SK-N-DZ (cell line): Measurements from ENCODE around the gene TMEM63C. TPM values are rescaled to one million over a fixed set of nuclear protein-coding genes. Genes with fewer than 3 reads are reported as not detected.
A peak's percentile ranks its signal among the peaks of the same experiment; 100 is the strongest.

ENCODE experiments used
- DNase-seq: peaks from one replicate; pipeline ENCODE4 v3.0.0-alpha.2; 2015; ENCODE audit warnings: low spot score
- polyA plus RNA-seq, 2 experiments: library from polyadenylated mRNA; depleted of rRNA; stranded (reverse); fragments of >200 nt; gene quantifications; 2 replicates each; pipeline ENCODE4 v1.2.3, GENCODE V29; 2014

Gene TMEM63C, protein sequence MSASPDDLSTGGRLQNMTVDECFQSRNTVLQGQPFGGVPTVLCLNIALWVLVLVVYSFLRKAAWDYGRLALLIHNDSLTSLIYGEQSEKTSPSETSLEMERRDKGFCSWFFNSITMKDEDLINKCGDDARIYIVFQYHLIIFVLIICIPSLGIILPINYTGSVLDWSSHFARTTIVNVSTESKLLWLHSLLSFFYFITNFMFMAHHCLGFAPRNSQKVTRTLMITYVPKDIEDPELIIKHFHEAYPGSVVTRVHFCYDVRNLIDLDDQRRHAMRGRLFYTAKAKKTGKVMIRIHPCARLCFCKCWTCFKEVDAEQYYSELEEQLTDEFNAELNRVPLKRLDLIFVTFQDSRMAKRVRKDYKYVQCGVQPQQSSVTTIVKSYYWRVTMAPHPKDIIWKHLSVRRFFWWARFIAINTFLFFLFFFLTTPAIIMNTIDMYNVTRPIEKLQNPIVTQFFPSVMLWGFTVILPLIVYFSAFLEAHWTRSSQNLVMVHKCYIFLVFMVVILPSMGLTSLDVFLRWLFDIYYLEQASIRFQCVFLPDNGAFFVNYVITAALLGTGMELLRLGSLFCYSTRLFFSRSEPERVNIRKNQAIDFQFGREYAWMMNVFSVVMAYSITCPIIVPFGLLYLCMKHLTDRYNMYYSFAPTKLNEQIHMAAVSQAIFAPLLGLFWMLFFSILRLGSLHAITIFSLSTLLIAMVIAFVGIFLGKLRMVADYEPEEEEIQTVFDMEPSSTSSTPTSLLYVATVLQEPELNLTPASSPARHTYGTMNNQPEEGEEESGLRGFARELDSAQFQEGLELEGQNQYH
- 2.4 and 4.0 TPM in 2 replicates for polyA plus RNA-seq (2014; cell fraction: cytosol; rRNA removed)
- polyA plus RNA-seq (2014; cell fraction: nucleus; rRNA removed), result 8.3 and 10.0 TPM in 2 replicates

DNA sequence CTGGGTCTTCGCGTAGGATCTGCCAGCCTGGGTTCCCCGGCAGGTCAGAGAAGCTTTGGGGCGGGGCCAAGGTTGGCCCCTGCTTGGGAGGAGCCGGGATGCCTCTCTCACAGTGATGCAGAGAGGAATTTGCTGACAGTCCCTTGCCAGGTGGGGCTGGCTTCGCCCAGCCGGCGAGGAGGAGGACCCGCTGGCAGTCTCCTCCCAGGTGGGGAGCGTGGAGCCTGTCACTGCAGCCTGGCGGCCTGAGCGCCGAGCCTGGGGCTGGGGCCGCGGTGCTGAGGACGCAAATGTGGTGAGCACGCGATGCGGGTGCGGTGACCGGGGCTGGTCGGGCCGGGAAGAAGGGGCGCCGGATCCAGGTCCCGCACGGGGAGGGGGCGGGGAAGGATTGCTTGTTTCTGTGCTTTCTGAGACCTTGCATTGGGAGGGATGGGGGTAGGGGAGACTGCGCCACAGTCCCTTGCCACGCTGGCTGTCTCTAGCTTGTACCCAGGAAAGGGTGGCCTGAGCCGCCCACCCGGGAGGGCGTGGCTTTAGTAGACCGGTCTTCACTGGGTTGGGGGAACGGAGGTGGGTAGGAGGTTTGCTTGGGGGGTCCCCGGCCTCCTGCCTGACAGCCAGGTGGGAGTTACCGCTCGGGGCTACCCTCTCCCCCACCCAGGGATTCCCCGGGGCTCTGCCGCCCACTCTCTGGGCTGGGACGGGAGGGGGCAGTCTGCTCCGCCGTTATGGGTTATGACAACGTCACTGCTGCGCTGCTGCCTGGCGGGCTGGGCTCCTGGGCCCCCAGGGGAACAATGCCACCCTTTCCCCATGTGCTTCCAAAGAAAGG lies at the start of gene TMEM63C:
TMEM63C (plus strand) TSS at position 196 of the 835 bp plus-strand sequence. CDS start 37,016 bp downstream, outside the sequence.
- peak; percentile 95 for DNase-seq

DNA sequence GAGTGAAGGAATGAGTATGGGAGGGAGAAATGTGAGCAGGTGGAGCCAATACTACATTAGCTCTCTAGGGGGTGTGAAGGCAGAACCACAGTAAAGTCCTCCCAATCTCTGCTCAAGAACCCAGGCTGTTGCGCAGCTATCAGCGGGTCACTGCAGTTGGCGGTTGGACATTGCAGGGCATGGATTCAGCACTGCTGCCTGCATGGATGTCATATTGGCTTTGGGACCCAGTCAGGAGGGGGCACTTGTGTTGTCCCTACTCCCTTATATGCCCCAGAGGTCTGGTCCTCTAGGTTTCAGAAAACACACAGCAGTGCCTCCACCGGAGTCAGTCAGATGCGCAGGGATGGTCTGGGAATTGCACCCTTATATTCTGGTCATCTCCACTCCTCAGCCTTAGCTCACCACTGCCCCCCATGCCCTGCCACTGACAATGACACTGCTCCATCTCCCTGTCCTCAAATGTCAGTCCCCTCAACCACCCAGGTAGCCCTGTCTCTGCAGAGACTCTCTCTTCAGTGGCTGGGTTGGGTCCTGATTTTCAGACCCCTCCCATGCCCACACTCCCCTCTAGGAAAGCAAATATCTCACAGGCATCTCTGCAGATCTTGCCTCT lies 49.6 kb upstream of the TMEM63C start:
- DNase-seq, result no peak

DNA sequence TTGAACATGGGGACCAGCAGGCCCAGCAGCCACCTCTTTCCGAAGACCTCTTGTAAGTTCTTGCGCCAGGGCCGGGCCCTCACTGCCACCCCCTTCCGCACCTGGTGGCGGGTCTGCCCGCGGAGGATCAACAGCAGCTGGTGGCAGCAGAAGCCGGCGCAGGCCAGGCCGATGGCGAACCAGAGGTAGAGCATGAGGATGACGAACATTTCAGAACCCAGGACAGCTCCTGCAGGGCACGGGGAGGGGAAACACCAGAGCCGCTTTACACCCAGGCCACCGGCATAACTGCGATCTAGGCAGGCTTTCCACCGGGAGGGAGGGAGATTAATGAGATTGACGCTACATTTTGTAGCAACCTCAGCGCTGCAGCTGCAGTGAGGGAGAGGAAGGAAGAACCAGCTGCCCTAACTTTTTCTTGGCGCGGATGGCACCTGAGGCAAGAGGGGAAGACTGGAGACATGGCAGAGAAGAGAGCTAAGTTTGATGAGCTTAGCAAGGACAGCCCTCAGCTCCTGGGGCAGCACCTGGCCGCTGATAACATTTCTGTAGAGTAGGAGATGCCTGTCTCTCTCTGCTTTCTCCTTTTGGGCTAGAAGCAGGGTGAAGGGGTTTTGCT lies 47.8 kb upstream of the TMEM63C start:
- DNase-seq, result peak; percentile 53

DNA sequence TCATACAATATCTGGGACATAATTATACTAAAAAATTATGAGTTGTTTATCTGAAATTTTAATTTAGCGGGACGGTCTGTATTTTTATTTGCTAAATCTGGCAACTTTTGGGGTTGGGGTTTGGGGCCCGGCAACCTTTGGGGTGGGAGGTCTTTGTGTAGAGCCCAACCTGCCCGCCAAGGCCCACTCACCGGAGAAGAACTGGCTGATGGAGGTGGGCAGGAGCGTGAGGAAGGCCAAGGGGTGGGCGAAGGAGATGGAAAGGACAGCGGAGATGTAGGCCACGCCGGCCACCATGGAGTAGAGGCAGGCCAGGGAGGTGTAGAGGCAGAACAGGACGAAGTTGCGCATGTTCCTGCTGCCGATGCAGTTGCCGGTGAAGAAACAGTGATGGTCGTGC lies 42.6 kb upstream of the TMEM63C start:
- no peak for DNase-seq

DNA sequence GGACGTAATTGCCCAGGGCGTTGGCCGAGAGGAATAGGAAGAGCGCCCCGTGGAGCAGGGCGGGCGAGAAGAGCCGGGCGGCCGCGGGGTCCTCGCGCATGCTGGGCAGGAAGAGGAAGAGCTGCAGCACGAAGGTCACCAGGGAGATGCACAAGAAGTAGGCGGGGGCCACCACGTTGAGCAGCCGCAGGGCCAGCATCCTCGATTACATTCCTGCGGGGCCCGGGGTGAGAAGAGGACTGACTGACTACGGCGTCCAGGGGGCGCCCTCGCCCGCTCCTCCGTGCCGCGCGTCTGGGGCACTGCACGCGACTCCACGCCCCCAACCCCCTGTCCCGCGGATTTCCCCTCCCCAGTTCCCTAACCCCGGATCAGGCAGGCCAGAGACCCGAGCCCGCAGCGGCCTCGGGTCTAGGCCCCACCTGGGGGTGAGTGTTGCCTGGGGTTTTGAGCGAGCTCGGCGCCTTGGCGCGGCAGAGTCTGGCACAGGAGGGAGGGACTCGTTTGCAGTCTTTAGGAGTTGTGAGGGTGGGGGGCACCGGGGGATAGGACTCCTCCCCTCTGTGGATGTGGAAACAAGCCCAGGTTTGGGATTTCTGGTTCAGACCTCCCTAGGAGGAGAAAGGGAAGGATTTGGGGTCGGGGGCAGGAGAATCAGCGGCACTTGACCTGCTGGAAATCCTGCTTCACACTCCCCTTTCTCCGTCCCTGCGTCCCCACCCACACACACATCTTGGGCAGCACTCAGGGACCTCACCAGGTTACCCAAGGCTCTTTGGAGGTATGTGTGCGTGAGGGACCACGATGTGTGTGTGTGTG lies 41.8 kb upstream of the TMEM63C start:
- peak; percentile 64 for DNase-seq

DNA sequence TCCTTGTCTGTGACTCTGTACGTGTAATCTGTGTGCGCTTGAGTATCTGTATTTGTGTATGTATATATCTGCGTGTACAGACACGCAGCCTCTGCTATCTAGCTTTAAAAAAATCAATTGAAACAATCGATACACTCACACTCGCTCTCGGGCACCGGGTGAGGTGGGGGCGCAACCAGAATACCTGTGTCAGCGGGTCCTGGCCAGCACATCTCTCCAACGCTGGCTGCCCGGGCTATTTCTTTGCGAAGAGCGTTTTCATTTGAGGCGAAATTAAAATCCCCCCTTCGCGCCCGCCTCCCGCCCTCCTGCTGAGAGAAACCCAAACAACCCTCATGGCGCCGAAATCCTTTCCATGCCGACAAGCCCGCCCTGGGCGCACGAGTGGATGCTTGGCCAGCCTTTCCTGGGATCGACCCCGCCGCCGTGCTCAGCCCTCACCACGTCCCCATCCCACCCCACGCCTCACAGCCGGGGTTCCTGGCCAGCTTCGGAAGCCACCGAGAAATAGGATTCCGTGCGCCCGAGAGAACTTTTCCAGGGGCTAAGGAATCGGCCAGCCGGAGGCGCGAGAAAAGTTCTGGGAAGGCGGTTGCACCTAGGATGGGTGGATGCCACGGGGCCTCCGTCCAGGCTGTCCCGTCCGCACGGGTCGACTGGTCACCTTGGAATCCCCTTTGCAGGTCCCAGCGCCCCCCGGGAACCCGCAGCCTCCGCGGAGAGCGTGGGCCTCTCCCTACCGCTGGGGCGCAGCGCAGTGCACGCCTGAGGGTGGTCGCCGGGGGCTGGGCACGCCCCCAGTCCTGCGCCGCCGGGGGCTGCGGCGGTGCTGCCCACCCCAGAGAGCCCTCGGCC lies 41.0 kb upstream of the TMEM63C start:
- no peak for DNase-seq

DNA sequence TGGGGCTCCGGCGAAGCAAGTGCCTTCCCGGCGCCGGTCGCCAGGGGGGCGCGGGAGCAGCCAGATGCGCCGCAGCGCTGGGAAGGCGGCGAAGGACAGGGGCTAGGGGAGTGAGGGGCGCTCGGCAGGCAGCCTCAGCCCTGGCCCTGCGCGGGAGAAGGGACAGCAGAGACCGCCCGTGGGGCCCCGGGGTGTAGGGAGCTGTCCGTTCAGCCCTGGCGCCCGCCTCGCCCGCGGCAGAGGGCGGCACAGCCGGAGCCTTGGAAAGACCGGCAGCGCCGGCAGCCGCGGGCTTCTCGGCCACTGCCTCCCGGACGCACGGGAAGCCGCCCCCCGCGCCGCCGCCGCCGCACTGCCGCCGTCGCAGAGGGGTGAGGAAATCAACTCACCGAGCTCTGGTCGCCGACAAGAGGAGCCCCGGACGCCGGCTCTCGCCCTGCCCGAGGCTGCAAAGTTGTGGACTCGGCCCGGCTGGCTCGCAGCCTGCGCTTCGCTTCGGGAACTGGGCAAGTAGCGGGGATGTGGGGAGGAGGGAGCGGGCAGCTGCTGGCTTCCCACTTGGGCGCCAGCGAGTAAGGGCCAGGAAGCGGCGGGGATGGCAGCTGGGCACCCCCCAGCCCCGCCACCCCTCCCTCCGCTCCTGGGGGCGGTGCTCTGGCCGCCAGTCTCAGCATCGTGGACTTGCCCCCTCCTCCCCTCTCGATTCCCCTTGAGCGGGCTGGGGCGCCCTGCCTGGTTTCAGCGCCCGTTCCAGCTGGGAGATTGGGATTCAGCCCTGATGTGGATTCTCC lies 40.2 kb upstream of the TMEM63C start, which contains the start of gene ZDHHC22:
ZDHHC22 (minus strand) TSS at position 578 of the 791 bp plus-strand sequence. CDS start 2,053 bp downstream, outside the sequence.
- peak; percentile 68 for DNase-seq

DNA sequence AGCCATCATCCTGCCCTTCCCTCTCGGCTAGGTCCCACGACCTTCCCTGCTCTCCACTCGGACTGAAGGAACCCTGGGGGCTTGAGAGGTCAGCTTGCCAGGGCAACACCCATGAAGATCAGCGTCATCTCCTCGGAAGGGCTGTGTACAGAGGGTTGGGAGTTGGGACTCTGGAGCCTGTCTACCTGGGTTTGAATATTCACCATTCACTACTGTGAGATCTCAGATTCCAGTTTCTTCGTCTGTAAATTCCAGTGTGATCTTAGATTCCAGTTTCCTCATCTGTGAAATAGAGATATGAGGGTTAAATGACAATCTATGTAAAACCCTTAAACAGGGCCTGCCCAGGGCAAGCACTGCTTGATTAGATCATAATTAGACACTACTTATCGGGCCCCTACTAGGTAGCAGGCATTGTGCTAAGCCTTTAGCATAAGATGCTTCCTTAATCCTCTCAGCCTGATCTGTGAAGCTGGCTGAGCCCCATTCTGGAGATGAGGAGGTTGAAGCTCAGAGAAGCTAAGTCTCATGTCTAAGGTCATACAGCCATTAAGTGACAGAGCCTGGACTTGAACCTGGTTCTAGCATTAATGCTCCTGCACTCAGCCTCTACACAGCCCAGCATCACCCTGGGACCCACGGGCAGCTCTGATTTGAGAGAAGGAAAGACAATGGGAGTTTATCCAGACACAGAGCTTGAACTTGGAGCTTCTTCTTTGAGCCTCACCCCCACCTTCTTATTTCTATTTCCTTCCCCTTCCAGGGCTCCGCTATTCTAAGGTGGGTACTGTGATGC lies 39.4 kb upstream of the TMEM63C start:
- DNase-seq, result no peak

DNA sequence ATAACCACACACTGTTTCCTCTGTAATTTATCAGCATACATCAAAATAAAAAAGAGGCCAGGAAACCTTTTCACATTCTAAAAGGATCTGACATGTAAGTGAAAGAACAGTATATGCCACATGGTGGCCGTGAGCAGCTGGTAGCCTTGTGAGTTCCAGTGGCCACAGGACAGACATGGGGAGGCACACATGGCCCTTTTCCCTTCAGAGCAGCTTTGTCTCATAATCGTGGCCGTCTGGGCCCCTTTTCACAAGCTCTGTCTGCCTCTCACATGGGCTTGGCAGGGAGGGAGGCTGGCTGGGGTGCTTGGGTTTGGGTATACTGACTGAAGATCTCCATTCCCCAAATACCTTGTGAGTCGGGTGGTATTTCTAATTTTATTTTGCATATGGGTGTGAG lies 38.5 kb upstream of the TMEM63C start:
- no peak for DNase-seq

DNA sequence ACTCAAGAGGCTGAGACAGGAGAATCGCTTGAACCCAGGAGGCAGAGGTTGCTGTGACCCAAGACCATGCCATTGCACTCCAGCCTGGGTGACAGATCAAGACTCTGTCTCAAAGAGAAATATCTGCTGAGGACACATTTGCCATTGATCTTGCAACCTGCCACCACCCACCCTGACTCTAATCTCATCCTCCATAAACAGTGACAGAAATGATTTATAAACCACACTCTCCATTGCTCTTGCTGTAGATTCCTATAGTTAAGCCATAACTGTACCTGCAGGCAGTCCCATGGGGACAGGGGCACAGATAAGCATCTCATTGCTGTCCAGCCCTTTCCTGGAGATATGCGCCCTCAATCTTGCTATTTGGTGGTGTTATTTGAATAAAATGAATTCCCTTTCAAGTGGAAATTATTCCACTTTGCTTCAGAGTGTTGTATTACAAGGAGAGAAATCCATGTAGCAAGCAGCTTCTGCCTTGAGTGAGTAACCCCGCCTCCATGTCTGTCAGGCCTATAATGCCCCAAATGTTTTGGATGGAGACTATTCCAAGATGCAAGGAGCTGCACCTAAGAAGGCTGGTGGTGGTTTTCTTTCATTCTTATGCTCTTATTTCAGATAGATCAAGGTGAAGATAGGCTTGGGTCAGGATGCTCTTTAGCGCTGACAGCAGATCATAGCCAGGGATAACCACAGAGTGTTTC lies 37.0 kb upstream of the TMEM63C start:
- DNase-seq, result no peak

DNA sequence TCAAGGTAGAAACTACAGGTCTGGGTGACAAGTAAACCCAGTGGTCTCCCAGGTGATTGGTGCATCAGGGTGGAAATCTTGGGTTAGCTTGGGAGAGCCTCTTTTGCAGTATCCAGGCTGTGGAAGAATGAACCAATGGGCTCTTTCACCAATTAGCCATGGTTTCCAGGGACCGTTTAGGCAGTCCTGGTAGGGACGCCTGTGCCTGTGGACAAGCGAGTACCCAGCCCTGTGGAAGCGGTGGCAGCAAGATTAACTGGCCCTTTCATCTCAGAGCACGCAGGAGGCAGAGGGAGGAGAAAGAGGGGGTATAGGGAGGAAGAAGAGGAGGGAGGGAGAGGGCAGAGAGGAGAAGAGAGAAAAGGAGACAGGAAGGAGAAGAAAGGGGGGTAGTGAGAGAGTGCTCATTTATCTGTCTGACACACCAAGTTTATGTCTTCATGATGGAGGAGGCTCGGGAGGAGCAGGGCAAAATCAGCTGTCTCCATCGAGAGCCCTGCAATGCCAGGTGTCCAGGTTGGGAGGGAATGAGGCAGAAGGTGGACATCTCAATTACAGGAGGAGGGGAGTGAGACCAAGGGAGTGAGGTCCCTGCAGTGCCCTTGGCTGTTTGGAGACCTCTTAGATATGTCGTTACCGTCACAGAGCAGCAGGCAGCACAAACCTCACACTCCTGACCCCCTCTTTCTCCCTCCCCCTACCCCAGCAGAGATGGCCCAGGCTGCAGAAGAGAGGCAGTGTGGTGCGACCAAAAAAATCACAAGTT lies 35.4 kb upstream of the TMEM63C start:
- no peak for DNase-seq

DNA sequence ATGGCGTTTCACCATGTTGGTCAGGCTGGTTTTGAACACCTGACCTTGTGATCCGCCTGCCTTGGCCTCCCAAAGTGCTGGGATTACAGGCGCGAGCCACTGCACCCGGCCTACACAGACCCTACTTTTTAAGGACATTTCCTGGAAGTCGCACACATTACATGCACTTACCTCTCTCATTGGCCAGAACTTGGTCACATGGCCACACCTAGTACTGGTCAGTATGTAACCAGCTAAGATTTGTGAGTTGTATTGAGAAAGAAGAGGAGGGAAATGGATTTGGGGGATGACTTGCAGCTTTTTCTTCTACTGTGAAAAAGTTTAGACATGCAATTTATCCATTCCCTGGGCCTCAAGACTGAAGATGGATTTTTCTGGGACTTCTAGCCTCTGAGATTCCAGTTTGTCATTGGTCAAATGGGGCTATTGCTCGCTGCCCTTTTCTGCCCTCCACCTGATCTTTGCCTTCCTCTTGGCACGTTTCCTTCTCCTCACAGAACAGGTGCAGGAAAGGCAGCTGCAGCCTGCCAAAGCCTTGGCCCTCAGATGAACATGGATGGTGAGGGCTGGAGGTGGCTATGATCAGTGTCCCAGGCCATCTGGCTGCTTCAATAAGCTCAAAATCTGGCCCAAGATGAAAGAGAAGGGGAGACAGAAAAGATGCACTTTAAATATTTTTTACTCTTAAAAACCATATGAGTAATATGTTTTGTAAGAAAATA lies 32.9 kb upstream of the TMEM63C start:
- peak; percentile 40 for DNase-seq

DNA sequence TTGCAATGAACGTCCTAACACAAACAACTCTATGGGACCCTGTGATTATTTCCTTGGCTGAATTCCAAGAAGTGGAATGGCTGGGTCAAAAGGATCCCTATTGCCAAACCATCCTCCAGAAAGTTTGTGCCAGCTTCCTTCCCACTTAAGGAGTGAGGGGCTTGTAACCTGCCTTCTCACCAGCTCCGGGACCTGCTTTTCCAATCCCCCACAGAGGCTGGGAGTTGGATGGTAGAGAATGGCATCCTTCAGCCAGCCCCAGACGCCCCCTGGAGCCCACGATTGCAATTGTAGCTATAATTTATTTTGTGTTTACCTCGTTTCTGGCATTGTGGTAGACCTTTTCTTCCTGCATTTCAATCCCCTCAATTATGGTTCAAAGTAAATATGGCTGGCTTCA lies 30.4 kb upstream of the TMEM63C start:
- DNase-seq, result peak; percentile 39

DNA sequence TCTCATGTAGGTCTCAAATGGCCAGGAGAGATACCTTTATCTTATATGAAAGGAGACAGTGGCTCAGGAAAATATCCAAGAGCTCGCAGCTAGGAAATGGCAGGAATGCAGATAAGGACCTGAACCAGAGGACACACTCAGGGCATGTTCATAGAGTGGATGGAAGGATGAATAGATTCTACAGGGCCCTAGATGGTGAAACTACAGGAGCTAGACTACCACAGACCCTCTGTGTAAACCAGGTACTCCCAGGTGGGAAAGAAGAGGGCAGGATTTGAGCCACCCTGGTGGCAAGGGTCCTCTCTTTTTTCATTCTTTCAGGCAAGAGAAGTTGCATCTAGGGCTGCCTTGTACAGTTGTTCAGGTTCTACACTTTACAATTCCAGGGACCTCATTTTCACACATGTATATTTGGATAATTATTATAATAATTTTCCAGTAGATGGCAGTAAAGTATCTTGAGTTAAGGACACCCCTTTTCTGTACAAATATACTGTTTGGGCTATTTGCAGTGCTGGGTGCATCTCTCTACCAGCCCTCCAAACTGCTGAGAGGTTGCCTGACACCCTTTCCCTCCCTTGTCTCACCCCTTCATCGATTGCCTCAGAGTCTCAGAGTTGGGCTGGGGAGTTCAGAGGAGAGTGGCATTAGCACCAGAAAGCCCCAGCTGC lies 29.5 kb upstream of the TMEM63C start:
- no peak for DNase-seq
